Osteoblast (primary cell): ENCODE data around the gene GAL3ST2. TPM values are rescaled to one million over a fixed set of nuclear protein-coding genes. Genes with fewer than 3 reads are reported as not detected.

Source experiments
- DNase-seq: peaks from one replicate; pipeline ENCODE4 v3.0.0; 2011; ENCODE audit warnings: low spot score, mixed read lengths; ENCODE audit not compliant: insufficient read length; ENCODE audit errors: missing footprints
- H2AFZ ChIP-seq: 2 replicates; pipeline ENCODE4 v1.6.0; 2011; ENCODE audit warnings: mild to moderate bottlenecking, low read length
- H3K27ac ChIP-seq: 2 replicates; pipeline ENCODE4 v1.5.1; 2011; ENCODE audit warnings: mild to moderate bottlenecking, low read depth, low read length, moderate library complexity
- H3K27me3 ChIP-seq: 2 replicates; pipeline ENCODE4 v1.6.0; 2012; ENCODE audit warnings: mild to moderate bottlenecking, control low read depth, inconsistent platforms, low read length, moderate library complexity; ENCODE audit not compliant: insufficient read depth
- H3K36me3 ChIP-seq: 2 replicates; pipeline ENCODE4 v1.5.1; 2011; ENCODE audit warnings: mild to moderate bottlenecking, low read length, control low read depth, moderate library complexity; ENCODE audit not compliant: insufficient read depth
- H3K4me1 ChIP-seq: 2 replicates; pipeline ENCODE4 v1.5.1; 2011; ENCODE audit warnings: mild to moderate bottlenecking, low read length, control low read depth, moderate library complexity; ENCODE audit not compliant: insufficient read depth
- H3K4me2 ChIP-seq: 2 replicates; pipeline ENCODE4 v1.6.0; 2011; ENCODE audit warnings: mild to moderate bottlenecking, low read length; ENCODE audit not compliant: insufficient read depth
- H3K4me3 ChIP-seq: fragments of 200-600 bp; sonication (generic); 3 replicates; pipeline ENCODE4 v1.5.1; 2012; ENCODE audit warnings: mild to moderate bottlenecking, low read length, inconsistent platforms; ENCODE audit not compliant: insufficient read depth
- H3K79me2 ChIP-seq: 2 replicates; pipeline ENCODE4 v1.6.0; 2012; ENCODE audit warnings: mild to moderate bottlenecking, low read length, control low read depth, inconsistent platforms; ENCODE audit not compliant: insufficient read depth
- H3K9me3 ChIP-seq: 2 replicates; pipeline ENCODE4 v1.5.1; 2011; ENCODE audit warnings: low read depth, low read length, control low read depth
- H4K20me1 ChIP-seq: 2 replicates; pipeline ENCODE4 v1.6.0; 2012; ENCODE audit warnings: mild to moderate bottlenecking, low read length, control low read depth; ENCODE audit not compliant: insufficient read depth
- CTCF ChIP-seq: IDR thresholded peaks from 2 replicates; pipeline ENCODE4 v1.5.1; 2011; ENCODE audit warnings: mild to moderate bottlenecking, low read depth, low read length, moderate library complexity; ENCODE audit errors: extremely low read depth
- total RNA-seq: library from RNA; depleted of rRNA; stranded (reverse); fragments of >200 nt; gene quantifications from 2 replicates; pipeline ENCODE4 v1.2.3, GENCODE V29; 2012

Gene GAL3ST2
- total RNA-seq, 1 donor: 0.36 TPM

DNA sequence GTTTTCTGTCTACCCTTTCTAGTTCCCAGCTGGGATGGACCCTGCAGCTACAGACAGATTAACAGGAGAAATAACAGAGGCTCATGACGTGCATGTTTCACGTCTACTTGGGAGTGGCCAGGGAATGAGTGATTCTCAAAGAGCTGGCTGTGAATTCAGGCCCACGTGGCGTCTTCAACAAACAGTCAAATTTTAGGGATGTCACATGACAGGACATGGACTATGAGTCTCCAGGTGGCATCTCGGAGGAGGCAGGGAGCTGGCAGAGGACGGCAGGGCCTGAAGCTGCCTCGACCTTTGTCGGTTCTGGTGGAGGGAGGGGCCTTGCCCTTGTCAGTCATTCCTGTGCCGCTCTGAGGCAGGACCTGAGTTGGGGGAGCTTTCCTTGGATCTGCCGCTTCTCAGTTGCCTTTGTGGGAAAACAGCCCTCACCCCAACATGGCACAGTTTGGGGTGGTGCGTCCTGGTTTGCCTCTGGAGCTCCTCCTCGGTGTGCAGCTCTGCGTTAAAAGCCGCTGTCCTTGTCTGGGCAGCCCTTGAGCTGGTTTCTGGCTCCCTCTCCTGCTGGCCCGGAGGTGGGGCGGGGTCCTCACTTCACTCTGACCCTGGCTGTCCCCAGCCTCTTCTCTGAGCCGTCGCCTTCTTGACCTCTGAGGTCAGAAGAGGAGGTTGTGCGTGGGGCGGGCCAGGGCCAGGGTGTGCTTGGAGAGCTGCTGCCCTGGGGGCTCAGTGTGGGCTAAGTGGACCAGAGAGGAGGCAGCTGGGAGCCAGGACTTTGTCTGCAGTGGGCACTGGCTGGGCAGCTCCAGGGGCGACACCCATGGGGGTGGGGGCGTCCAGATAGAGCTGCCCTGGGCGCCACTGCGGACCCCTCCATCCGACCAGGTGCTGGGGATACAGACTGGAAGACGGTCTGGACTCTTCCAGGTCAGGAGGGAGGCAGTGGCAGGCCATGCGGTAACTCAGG, 12.1 kb upstream of the GAL3ST2 start:
- Histone ChIP-seq H4K20me1 (peaks cover 9% of the 10 kb centered on the region), H3K4me3 (no peak overlapping the region), H3K4me2 (no peak overlapping the region), H3K27me3 (no peaks in the 10 kb centered on the region), H3K79me2 (no peaks in the 10 kb centered on the region), H3K36me3 (peaks cover 10% of the 10 kb centered on the region), H3K4me1 (no peaks in the 10 kb centered on the region), H3K27ac (no peak overlapping the region), H3K9me3 (peaks cover 2% of the 10 kb centered on the region), H2AFZ (no peak overlapping the region)
- TF ChIP-seq CTCF: no peak
- peak; percentile 79 for DNase-seq

DNA sequence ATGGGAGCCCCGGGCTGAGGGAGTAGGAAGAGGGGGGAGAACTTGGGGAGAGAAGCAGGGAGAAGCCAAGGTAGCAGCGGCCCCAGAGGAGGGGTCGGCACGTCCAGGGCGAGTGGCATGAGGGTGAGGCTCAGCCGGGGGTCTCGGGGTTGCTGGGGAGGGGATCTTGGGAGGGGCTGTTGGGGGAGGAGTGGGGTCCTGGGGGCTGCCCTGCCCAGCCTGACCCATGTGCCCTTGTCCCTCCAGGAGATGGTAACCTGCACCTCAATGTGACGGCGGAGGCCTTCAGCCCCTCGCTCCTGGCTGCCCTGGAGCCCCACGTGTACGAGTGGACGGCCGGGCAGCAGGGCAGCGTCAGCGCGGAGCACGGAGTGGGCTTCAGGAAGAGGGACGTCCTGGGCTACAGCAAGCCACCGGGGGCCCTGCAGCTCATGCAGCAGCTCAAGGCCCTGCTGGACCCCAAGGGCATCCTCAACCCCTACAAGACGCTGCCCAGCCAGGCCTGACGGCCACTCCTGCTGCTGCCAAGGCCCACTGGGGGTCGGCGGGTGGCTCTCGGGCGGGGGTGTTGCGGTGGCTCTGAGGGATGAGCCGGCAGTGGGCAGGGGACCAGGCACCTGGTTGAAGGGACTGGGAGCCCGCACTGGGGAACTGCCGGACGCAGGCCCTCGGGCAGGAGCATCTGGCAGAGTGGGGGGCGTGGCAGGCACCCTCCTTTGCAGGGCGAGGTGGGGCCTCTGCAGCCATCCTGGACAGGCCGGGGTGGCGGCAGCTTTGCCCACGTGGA, 9.0 kb upstream of the GAL3ST2 start:
- Histone ChIP-seq H2AFZ (no peak overlapping the region), H3K4me3 (no peak overlapping the region), H4K20me1 (no peaks in the 10 kb centered on the region), H3K4me2 (no peak overlapping the region), H3K36me3 (no peaks in the 10 kb centered on the region), H3K9me3 (no peaks in the 10 kb centered on the region), H3K4me1 (peaks cover 5% of the 10 kb centered on the region), H3K79me2 (no peaks in the 10 kb centered on the region), H3K27ac (no peak overlapping the region), H3K27me3 (peaks cover 8% of the 10 kb centered on the region)
- DNase-seq: peak; percentile 77
- TF ChIP-seq CTCF: no peak

GRCh38 chr2:241768251-241768711, 8.3 kb upstream of the GAL3ST2 start:
- Histone ChIP-seq H3K36me3 (no peaks in the 10 kb centered on the region), H3K4me1 (peaks cover 5% of the 10 kb centered on the region), H3K9me3 (no peaks in the 10 kb centered on the region), H2AFZ (no peak overlapping the region), H3K4me3 (no peak overlapping the region), H3K79me2 (no peaks in the 10 kb centered on the region), H3K27me3 (peaks cover 8% of the 10 kb centered on the region), H3K27ac (no peak overlapping the region), H3K4me2 (no peak overlapping the region), H4K20me1 (no peaks in the 10 kb centered on the region)
- DNase-seq: peak; percentile 49
- TF ChIP-seq CTCF: no peak
